Activated CD8-positive, alpha-beta memory T cell treated with anti-CD3 and anti-CD28 coated beads for 4 hours (primary cell): Measurements from ENCODE around the gene PTCD2.
"Not testable (repeated sequence)": the region's sequence is repeated elsewhere in the genome, so short reads cannot be mapped to it uniquely, and the experiment has no call there.

Source experiments
- DNase-seq, 2 donors: peaks; one replicate each; pipeline ENCODE4 v3.0.0-alpha.2; 2020; ENCODE audit warnings: low read depth in 2 of 2

The PTCD2 gene

DNA sequence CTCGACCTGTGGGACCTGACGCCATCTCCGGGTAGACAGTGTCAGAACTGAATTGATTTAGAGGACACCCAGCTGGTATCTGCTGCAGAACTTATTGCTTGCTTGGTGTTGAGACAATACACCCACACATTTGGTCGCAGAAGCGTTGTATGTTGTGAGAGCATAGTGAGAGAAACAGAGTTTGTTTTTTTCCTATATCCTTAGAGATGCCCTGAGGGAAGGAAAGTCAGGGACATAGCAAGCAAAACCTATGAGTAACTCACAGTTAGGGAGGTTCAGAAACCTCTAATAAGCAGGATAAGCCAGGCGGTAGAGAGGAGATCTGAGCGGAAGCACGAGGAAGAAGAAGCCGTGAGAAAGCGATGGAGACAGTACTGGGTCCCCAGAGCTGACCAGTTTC lies 59.8 kb downstream of the PTCD2 start:
- DNase-seq: no peak

DNA sequence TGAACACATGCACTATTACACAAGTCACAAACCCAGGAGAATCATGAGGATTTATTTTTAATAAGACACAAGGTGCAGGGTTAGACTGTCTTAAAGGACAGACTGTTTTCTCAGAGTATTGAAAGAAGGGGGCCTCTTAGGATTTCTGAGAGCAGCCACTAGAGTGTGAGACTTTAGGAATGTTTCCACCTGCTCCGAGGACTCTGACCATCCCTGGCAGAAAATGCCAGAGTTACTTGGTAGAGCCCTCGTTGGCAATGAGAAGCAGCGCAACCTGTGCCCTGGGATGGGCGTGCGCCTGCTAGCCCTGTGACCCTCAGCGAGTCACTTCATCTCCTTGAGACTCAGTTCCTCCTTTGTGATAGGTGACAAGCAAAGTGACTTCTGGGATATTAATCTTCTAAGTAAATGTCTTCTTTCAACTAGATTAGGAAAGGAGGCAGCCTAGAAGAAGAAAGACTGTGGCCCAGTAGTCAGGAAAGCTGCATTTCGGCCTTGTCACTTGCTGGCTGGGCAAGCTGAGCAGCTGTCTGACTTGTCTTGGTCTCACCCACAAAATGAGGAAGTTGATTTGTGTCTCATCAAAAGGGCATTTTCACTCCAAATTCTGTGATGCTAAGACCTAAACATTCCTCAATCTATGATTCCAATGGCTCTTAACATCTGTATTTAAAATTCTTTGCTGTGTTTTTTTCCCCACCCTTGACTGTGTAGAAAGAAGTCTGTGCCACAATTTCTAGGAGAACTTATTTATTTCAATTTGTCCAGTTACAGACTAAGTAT lies 60.5 kb downstream of the PTCD2 start:
- DNase-seq: no peak

DNA sequence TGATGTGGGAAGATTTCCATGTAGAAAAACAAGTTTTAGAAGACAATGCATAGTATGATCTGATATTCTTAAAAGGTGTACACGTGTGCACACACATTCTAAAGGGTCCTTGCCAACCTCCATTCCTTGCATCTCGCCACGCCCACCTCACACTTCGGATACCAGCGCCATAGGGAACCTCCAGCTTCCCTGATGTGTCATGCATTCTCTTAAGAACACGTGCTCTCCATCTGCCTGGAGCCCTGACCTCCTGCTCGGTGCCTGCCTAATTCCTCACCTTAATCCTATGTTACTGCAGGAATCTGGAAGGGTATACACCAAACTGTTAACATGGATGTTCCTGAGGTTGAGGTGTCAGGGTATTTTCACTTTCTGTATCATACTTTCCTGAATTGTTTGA lies 63.1 kb downstream of the PTCD2 start:
- DNase-seq: no peak

DNA sequence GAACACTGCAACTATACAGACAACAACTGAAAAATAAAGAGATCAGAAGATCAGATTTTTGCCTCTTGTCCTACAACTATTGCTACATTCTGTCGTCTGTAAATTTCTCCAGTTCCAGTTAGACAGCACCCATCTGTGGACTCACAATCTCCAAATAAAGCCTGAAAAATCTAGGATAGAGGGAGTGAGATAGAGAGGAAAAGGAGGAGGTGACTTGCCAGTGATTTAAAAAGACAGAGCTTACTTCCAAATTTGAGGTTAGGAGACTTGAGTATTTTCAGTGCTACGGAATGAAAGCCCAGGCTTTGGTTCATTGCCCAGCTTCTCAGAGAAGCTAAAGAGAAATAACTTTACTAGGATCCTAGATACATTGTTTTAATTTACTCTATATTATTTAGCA lies 63.6 kb downstream of the PTCD2 start:
- no peak for DNase-seq

DNA sequence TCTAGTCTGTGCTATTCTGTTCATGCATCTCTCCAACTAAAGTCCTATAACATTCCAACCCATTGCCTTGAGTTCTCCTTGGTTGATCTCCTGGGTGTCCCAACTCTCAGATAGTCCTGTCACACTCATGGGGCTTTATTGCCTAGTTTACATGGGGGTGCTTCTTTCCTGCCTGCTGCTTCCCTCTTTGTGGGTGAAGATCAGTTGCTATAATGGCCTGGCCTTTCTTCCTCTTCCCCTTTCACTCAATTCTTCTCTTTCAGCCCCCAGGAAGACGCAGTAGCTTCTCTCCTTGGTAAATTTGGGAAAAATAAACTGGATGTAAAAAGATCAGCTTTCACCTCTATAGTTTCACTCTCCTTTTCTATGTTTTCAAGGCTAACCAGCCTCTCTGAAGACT lies 66.5 kb downstream of the PTCD2 start:
- no peak for DNase-seq

DNA sequence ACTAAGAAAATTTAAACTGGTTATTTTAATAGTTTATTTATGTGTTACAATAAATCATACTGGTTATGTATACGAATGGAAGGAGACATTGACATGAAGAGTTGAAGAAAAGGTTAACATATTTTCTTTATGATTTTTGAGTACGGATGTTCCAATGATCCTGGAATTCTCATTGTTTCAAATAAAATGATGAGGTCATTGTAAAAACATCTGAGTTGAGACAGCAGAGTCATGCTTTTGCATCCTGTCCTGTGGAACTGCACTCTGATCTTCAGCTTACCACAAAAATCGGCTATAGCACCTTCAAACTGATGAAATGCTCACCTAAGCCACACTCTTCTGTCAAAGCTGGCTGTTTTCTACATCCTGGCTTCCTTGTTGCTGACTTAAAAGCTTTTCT lies 67.8 kb downstream of the PTCD2 start:
- no peak for DNase-seq

DNA sequence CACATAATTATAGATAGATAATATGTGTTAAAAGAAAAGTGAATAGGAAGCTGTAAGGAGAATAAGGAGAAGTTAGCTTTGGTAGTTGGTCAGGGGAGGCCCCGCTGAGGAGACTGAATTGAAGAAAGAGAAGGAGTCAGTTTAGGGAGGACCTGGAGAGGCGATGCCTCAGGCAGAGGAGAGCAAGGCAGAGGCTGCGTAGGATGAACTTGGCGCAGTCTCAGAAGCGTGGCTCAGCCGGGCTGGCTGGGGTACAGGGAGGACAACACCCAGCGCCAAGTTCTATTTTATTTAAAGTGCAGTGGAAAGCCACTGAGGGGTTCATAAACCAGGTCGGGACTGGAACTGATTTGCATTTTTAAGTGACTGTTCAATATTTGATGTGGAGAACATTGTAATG lies 68.5 kb downstream of the PTCD2 start:
- DNase-seq: no peak

DNA sequence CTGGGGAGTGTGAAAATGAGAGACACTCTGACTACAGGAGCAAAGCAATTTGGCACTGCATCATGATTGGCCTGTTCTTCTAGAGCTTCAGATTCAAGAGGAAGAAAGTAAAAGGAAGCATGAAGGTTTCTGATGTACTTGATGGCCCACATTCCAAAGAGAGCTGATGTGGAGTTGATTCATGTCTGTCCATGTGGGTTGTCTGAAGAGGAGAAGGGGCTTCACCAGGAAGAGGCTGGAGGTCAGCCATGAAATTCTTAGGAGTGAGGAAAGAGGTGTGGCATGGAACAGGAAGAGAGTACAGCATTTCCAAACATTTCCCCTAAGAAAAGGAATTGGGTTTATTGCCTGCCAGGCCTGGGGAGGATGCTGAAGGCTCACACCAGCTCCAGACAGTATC lies 70.7 kb downstream of the PTCD2 start:
- no peak for DNase-seq

DNA sequence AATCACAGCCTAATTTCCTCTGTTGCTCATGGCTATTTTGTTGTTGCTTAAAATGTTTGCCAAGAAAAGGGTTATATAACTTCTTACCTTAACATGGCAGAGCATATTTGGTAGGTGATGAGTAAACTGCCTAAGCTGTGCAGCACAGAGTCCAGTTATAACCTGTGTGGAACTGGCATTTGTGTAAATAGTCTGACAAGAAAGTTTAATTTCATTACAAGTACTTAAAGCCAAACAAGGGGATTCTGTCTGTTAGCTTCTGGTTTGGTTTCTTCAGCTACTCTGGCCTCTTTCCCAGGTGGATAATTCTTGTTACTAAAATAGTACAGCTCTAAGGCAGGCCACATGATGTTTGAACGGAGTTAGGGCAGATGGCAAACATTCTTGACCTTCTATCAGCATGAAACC lies 72.2 kb downstream of the PTCD2 start:
- no peak for DNase-seq

DNA sequence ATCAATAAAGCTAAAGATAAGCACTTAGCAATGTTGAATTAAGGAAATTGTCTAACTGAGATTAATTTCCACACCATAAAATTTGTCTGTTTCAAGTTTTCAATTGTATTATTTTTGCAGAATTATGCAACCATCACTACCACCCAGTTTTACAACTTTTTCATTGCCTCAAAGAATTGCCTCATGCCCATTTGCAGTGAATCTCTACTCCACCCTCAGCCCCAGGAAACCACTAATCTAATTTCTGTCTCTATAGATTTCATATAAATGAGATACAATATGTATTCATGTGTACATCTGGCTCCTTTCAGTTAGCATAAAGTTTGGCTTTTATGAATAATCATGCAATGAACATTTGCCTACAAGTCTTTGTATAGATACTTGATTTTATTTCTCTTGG lies 72.9 kb downstream of the PTCD2 start:
- DNase-seq: no peak

DNA sequence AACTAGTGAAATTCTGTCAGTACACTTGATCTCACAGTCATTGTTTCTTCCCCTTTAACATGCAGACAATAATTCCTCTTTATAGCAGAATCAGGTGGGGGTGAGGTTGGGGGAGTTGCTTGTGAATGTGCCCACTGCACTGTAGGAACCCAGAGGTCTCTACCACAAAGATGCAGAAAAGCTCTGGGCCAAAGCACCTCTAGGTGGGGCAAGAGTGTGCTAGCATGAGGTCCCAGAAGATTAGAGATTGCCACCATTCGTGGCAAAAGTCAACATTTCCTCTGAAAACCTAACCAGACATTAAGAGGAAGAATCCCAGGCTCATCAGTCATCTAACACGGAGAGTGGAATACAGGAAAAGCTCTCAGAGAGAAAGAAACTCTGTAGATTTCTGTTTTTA lies 74.5 kb downstream of the PTCD2 start:
- DNase-seq: no peak

DNA sequence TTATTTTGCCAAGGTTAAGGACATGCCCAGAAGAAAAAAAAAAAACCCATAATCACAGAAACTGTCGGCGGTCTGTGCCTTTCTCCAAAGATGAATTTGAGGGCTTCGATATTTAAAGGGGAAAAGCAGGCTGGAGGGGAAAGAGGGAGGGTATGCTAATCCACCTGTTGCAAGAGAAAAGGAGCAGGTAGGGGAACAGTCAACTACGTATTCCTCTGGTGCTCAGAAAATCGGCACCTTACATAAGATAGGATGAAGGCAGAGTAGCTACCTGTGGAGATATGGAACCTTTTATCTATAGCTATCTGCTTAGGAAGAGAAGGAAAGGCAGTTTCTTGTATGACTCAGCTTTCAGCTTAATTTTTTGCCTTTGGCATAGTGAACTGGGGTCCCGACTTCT lies 77.7 kb downstream of the PTCD2 start:
- no peak for DNase-seq

DNA sequence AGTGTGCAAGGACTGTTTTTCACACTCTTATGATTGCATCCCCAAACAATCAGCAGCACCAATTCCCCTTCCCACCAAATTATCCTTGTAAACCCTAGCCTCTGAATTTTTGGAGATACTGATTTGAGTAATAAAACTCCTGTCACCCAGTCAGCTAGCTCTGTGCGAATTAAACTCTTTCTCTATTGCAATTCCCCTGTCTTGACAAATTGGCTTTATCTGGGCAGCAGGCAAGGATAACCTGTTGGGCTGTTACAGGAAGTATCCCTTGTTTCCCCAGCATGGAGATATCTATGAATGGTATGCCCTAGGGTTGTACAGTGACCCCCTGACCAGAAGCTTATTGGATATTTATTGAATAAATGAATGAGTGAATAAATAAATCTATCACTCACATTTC lies 80.8 kb downstream of the PTCD2 start:
- no peak for DNase-seq

DNA sequence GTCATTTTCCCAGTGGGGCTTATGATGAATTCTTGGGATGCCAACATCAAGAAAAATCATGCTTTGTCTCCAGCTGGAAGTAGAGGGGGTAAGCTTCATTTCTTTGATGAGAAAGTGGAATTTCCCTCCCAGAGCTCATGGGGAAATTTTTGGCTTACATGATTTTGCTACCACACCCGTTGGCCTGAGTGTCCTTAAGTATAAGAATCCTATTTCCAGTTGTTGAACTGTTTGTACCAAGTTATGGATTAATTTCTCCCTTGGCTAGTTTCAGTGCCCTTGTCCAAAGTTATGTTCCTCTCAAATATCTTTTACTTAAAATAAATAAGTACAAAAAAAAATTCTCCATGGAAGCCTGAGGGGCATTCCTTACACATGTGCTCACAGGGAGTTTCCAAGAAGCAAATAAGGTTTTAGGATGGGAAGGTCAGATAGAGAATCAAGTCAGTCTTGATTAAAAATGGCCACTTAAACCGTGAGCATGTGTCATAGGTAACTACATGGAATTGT lies 82.3 kb downstream of the PTCD2 start:
- DNase-seq: no peak

DNA sequence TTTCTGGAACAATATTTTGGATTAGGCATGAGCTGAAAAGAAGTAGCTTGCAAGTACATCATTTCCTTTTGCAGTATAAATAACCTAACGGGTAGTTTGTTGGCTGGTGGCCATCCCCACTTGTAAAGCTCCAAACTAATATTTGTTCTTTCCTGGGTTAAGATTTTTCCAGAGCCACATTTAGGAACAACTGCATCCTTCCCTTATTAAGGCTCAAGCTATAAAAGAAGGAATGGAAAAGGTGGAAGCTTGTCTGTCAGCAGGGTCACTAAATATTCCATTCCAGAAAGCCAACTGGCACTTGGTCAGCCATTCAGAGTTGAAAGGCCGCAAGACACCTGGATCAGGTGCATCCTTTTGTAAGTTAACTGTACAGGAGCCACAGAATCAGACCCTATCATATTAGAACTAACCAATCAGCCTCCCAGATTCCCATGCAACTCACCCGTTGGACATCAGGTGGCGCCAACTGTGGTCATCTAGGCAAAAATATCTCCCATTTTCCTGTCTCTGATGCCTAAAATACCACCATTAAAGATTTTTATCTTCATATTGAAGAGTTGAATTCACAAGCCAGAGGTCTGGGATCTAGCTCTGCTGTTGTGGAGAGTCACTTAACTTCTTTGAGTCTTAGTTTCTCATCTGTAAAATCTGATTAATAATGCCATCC lies 82.9 kb downstream of the PTCD2 start:
- DNase-seq: no peak

DNA sequence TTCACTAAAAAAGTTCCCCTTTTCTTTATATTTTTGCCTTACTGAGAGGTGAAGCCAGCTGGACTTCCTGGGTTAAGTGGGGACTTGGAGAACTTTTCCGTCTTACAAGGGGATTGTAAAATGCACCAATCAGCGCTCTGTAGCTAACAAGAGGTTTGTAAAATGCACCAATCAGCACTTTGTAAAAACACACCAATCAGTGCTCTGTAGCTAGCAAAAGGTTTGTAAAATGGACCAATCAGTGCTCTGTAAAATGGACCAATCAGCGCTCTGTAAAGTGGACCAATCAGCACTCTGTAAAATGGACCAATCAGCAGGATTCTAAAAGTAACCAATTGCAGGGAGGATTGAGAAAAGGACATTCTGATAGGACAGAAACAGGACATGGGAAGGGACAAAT lies 84.6 kb downstream of the PTCD2 start:
- DNase-seq: not testable (repeated sequence)

DNA sequence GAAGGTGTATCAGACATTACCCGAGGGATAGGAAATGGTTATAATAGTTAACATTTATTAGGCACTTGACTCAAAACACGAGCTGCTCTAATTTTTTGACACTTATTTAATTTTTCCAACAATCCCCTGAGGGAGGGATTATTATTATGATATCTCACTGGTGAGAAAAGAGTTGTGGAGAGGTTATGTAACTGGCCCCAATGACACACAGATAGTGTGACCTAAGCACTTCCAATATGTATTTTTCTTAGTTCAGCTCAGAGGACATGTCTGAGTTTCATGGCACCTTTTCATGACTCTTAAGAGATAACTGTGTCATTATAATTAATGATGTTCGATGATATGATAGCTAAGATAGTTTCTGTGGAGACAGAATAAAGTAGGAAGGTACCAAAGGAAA lies 86.9 kb downstream of the PTCD2 start:
- DNase-seq: no peak

DNA sequence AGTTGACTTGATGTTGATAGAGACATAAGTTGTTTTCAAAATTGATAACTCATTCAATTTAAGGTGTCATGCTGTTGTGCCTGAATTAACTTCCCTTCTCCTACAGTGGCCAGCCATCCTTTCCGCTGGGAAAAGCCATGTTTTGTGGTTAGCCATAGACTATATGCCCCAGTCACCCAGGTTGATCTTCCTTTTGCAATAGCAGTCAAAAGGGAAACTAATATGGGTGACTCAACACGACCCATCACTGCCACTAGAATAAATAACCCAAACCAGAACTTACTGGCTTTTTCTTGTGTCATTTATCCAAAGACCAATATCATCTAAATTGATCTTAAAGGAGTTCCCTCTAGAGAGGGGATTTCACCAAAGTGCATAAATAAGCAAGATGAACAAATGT lies 87.4 kb downstream of the PTCD2 start:
- no peak for DNase-seq

DNA sequence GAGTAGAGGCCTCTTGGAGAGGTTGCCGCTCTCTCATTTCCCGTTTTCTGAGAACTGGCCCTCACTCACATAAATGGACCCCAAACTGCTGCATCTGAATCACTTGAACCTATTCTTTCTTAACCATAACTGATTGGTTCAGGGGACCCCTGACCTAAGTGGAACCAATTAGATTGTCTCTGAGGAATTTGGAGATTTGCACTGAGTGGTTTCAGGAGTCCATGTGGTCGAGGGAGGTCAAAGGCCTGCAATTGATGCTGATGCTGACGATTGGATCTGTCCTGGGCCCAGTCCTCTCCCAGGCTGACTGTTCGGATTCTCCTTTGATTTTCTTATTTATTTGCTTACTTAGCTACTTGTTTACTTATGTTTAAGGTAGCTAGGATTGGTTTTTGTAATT lies 88.0 kb downstream of the PTCD2 start:
- no peak for DNase-seq

DNA sequence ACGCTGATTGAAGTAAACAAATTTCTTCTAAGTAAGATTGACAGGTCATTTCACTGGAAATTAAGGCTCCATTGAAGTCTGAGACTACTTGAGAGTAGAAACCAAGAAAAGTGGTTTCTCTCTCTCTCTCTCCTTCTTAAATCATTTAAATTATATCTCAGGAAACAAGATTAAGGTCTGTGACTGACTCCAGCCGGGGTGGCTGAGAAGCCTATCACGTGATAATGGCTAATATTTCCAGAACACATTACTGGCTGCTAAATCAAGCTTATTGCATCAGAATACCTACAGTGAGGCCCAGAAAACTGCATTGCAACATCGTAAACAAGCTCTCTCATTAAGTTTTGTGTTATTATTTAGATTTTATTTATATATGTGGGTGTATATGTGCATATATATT lies 88.4 kb downstream of the PTCD2 start:
- no peak for DNase-seq

DNA sequence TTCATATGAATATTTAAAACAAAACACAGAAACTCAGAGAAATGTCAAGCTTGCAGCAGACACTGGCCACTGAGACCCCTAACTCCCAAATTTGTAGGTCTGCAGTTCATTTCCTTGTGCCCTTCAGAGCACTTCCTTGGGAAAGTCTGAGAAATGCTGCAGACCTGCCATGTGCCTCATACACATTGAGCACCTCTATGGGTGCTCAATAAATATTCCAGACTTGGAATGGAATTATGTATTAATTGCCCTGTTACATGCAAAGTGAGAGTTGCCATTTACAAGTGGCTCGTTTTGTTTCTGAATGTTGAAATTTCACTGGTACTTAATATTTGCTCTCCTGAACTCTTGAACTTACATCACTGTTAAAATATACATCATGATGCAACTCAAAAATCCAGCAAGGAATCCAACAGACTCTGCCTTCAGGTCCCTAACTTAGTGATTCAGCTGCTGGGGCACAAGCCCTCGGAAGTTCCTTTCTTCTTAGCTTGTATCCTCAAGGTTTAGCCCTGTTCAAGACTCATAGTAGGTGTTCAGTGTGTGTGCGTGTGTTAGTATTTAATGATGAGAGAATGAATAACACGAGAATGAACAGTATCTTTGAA lies 90.6 kb downstream of the PTCD2 start:
- no peak for DNase-seq

DNA sequence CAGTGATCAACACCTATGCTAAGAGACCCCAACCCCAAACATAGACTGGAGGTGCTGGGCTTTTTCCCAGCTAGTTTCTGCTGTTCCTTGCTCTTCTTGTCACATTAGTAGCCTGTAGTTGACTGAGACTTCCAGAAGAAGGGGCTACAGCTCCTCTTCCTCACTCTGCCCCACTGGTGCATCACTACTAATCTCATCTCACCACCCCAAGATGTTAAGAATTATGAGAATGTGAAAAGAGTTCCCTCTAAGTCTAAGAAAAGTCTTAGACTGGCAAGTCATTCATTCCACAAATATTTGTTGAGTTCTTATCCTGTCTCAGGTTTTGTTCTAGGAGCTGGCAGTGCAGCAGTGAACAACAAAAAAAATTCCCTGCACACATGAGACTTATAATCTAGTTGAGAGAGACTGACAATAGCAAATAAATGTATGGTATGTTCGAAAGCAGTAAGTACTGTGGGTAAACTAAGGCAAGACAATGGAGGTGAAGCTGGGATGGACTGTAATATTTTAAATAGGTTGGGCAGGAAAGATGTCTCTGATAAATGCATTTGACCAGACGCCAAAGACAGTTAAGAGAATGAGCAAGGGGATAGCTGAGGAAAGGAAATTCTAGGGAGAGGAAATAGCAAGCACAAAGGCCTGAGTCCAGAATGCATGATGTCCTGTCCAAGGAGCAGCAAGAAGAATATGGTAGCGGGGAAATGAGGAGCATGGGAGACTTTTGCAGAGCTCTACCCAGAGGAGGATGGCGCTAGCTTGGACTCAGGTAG lies 92.3 kb downstream of the PTCD2 start:
- no peak for DNase-seq
